SK-N-SH (cell line): ENCODE measurements around the gene DBH. TPM values are rescaled to one million over a fixed set of nuclear protein-coding genes. Genes with fewer than 3 reads are reported as not detected.

Experiments
- CTCF ChIA-PET: fragments of 300-600, 350-600 bp; formaldehyde crosslinking; extraction: SDS; loops from one replicate; lab custom pipeline; 2021; lab: Yijun Ruan, JAX
- POLR2A ChIA-PET: fragments of 350-600 bp; sonication (Branson Sonifier 250); formaldehyde crosslinking; extraction: SDS; loops from one replicate; lab custom pipeline; 2020; ENCODE audit warnings: antibody characterized with exemption, inconsistent platforms; lab: Yijun Ruan, JAX
- DNase-seq: peaks from one replicate; pipeline ENCODE4 v3.0.0; 2012
- H2AFZ ChIP-seq: fragments of 200-600 bp; sonication (generic); 2 replicates; pipeline ENCODE4 v1.8.1; 2016; ENCODE audit warnings: antibody characterized with exemption, mild to moderate bottlenecking, low read depth
- H3F3A ChIP-seq: fragments of 200-600 bp; sonication (generic); replicated peaks from 2 replicates; pipeline ENCODE3; 2016; ENCODE audit warnings: antibody characterized with exemption, mild to moderate bottlenecking; ENCODE audit not compliant: insufficient read depth
- H3K27ac ChIP-seq, 2 experiments: fragments of 200-500 bp in 1 of 2; fragments of 200-600 bp in 1 of 2; sonication (Bioruptor generic) in 1 of 2; sonication (generic), shearing (Covaris generic) in 1 of 2; 2 replicates each; pipeline versions ENCODE4 v1.5.1 to v1.6.1; 2014 to 2016; ENCODE audit warnings: low read depth in 2 of 2, inconsistent platforms in 1 of 2, low read length in 1 of 2, mild to moderate bottlenecking in 1 of 2, mixed read lengths in 1 of 2
- H3K27me3 ChIP-seq: fragments of 200-600 bp; sonication (generic), shearing (Covaris generic); 2 replicates; pipeline ENCODE4 v1.6.1; 2016; ENCODE audit warnings: mixed run types; ENCODE audit not compliant: insufficient read depth
- H3K36me3 ChIP-seq, 2 experiments: fragments of 200-500 bp in 1 of 2; fragments of 200-600 bp in 1 of 2; sonication (Bioruptor generic) in 1 of 2; sonication (generic) in 1 of 2; replicated peaks in 1 of 2; 2 replicates each; pipeline versions ENCODE3 to v1.5.1; 2014 to 2016; ENCODE audit warnings: low read length in 1 of 2, mild to moderate bottlenecking in 1 of 2; ENCODE audit not compliant: insufficient read depth in 2 of 2, control insufficient read depth in 1 of 2
- H3K4me1 ChIP-seq, 2 experiments: fragments of 200-500 bp in 1 of 2; fragments of 200-600 bp in 1 of 2; sonication (Bioruptor generic) in 1 of 2; sonication (generic), shearing (Covaris generic) in 1 of 2; 2 replicates each; pipeline versions ENCODE4 v1.5.1 to v1.6.1; 2014 to 2016; ENCODE audit warnings: low read depth in 1 of 2, low read length in 1 of 2, mixed run types in 1 of 2; ENCODE audit not compliant: insufficient read depth in 2 of 2, control insufficient read depth in 1 of 2
- H3K4me2 ChIP-seq: fragments of 200-600 bp; sonication (generic), shearing (Covaris generic); 2 replicates; pipeline ENCODE4 v1.6.1; 2017; ENCODE audit warnings: mixed run types
- H3K4me3 ChIP-seq, 2 experiments: fragments of 200-500 bp in 1 of 2; fragments of 200-600 bp in 1 of 2; sonication (Bioruptor generic) in 1 of 2; sonication (generic), shearing (Covaris generic) in 1 of 2; 2 replicates each; pipeline versions ENCODE4 v1.5.1 to v1.8.1; 2014 to 2016; ENCODE audit warnings: low read depth in 2 of 2, inconsistent platforms in 1 of 2, low read length in 1 of 2, mild to moderate bottlenecking in 1 of 2, mixed read lengths in 1 of 2, moderate library complexity in 1 of 2
- H3K79me2 ChIP-seq: fragments of 200-600 bp; sonication (generic); 2 replicates; pipeline ENCODE4 v1.8.1; 2017; ENCODE audit warnings: mild to moderate bottlenecking; ENCODE audit not compliant: insufficient read depth
- H3K9ac ChIP-seq: fragments of 200-600 bp; sonication (generic); 2 replicates; pipeline ENCODE4 v1.6.1; 2017; ENCODE audit warnings: mixed run types
- H3K9me2 ChIP-seq: fragments of 200-600 bp; sonication (generic); 2 replicates; pipeline ENCODE4 v1.6.1; 2017; ENCODE audit warnings: mixed run types
- H3K9me3 ChIP-seq: fragments of 200-600 bp; sonication (generic); 2 replicates; pipeline ENCODE4 v1.6.1; 2017; ENCODE audit warnings: mixed run types, mild to moderate bottlenecking, moderate library complexity
- H4K20me1 ChIP-seq: fragments of 200-600 bp; sonication (generic); 2 replicates; pipeline ENCODE4 v1.6.1; 2017; ENCODE audit warnings: mild to moderate bottlenecking, mixed run types; ENCODE audit not compliant: insufficient read depth
- EZH2phosphoT487 ChIP-seq: fragments of 200-600 bp; sonication (generic); IDR thresholded peaks from 2 replicates; pipeline ENCODE4 v1.6.1; 2017; ENCODE audit warnings: low read depth, mixed run types, mild to moderate bottlenecking, antibody characterized with exemption, moderate library complexity, borderline replicate concordance
- GABPA ChIP-seq: IDR thresholded peaks from 2 replicates; pipeline ENCODE4 v1.4.0; 2012; ENCODE audit warnings: low read depth, mild to moderate bottlenecking
- GATA2 ChIP-seq: sonication (generic); formaldehyde crosslinking; IDR thresholded peaks from 2 replicates; pipeline ENCODE4 v1.5.0; 2020; ENCODE audit warnings: mild to moderate bottlenecking, missing genetic modification reagents
- JUND ChIP-seq: IDR thresholded peaks from 2 replicates; pipeline ENCODE4 v1.4.0; 2012
- NFIC ChIP-seq: IDR thresholded peaks from 2 replicates; pipeline ENCODE4 v1.4.0; 2012; ENCODE audit warnings: borderline replicate concordance
- NRF1 ChIP-seq: IDR thresholded peaks from 2 replicates; pipeline ENCODE4 v1.6.1; 2012; ENCODE audit warnings: low read depth, mild to moderate bottlenecking, low read length
- RAD21 ChIP-seq: IDR thresholded peaks from 2 replicates; pipeline ENCODE4 v1.6.1; 2012; ENCODE audit warnings: mild to moderate bottlenecking, low read length
- RXRA ChIP-seq: IDR thresholded peaks from 2 replicates; pipeline ENCODE4 v1.4.0; 2012; ENCODE audit warnings: low read depth, mild to moderate bottlenecking, borderline replicate concordance
- SIN3A ChIP-seq: IDR thresholded peaks from 2 replicates; pipeline ENCODE4 v1.6.1; 2012; ENCODE audit warnings: low read depth, mild to moderate bottlenecking, low read length, moderate library complexity, borderline replicate concordance
- SMC3 ChIP-seq: IDR thresholded peaks from 2 replicates; pipeline ENCODE4 v1.6.1; 2012; ENCODE audit warnings: low read depth, low read length, improper control_type of control experiment
- TAF1 ChIP-seq: IDR thresholded peaks from 2 replicates; pipeline ENCODE4 v1.6.1; 2012; ENCODE audit warnings: low read depth, mild to moderate bottlenecking, low read length, moderate library complexity, borderline replicate concordance
- YY1 ChIP-seq: IDR thresholded peaks from 2 replicates; pipeline ENCODE4 v1.4.0; 2012; ENCODE audit warnings: low read depth, mild to moderate bottlenecking
- WGBS: methylation state at CpG from one replicate; pipeline ENCODE4 v1.1.6; 2017; ENCODE audit warnings: low lambda C conversion rate; 5-methylcytosine and 5-hydroxymethylcytosine counted together
- polyA plus RNA-seq, 3 experiments: library from polyadenylated mRNA; depleted of rRNA; stranded (reverse); fragments of >200 nt; gene quantifications; 2 replicates each; pipeline ENCODE4 v1.2.3, GENCODE V29; 2012
- TF ChIP-seq, protein P1 (sequence below): IDR thresholded peaks from 2 replicates; pipeline ENCODE4; 2012
- TF ChIP-seq, protein P2 (sequence below): IDR thresholded peaks from 2 replicates; pipeline ENCODE4 v1.4.0; 2012; ENCODE audit warnings: low read depth, borderline replicate concordance
- TF ChIP-seq, protein P3 (sequence below): IDR thresholded peaks from 2 replicates; pipeline ENCODE4 v1.6.1; 2012; ENCODE audit warnings: mild to moderate bottlenecking, low read depth, low read length, moderate library complexity
- TF ChIP-seq, protein P4 (sequence below): fragments of 150-350 bp; IDR thresholded peaks from 2 replicates; pipeline ENCODE4 v1.6.1; 2016; ENCODE audit warnings: mild to moderate bottlenecking, low read depth, low read length

The DBH gene
- polyA plus RNA-seq, 1 of the 3 experiments (the other 2 are of a cell fraction): 0.92 TPM

DNA sequence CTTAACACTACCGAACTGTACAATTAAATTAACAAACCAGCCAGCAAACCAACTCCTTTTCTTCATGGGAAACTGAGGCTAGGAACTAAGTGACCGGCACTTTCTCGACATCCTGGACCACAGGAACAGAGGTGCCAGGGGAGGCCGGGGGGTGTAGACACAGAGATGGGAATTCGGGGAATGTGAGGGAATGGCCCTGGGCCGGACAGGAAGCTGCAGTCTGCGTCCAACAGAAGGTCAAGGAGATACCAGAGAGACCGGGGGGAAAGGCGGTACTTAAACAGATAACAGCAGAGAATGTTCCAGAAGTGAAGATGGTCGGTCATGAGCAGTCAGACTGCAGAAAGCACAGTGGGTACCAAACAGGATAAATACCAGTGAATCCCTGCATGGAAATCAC, 40.3 kb downstream of the DBH start:
- DNase-seq: no peak
- H3K9ac ChIP-seq: no peak overlapping the region
- H3K36me3 ChIP-seq: no peaks in the 10 kb centered on the region
- TF ChIP-seq, protein P1, sequence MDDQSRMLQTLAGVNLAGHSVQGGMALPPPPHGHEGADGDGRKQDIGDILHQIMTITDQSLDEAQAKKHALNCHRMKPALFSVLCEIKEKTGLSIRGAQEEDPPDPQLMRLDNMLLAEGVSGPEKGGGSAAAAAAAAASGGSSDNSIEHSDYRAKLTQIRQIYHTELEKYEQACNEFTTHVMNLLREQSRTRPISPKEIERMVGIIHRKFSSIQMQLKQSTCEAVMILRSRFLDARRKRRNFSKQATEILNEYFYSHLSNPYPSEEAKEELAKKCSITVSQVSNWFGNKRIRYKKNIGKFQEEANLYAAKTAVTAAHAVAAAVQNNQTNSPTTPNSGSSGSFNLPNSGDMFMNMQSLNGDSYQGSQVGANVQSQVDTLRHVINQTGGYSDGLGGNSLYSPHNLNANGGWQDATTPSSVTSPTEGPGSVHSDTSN: no peak
- TF ChIP-seq NRF1: no peak
- TF ChIP-seq JUND: no peak
- TF ChIP-seq, protein P2, sequence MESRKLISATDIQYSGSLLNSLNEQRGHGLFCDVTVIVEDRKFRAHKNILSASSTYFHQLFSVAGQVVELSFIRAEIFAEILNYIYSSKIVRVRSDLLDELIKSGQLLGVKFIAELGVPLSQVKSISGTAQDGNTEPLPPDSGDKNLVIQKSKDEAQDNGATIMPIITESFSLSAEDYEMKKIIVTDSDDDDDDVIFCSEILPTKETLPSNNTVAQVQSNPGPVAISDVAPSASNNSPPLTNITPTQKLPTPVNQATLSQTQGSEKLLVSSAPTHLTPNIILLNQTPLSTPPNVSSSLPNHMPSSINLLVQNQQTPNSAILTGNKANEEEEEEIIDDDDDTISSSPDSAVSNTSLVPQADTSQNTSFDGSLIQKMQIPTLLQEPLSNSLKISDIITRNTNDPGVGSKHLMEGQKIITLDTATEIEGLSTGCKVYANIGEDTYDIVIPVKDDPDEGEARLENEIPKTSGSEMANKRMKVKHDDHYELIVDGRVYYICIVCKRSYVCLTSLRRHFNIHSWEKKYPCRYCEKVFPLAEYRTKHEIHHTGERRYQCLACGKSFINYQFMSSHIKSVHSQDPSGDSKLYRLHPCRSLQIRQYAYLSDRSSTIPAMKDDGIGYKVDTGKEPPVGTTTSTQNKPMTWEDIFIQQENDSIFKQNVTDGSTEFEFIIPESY: no peak
- no peak for TF ChIP-seq EZH2phosphoT487
- no peak for TF ChIP-seq SMC3
- TF ChIP-seq, all 33 proteins: peak for 0
- POLR2A ChIA-PET: no interaction called here
- Histone ChIP-seq H4K20me1 (no peaks in the 10 kb centered on the region), H3K4me3 (no peak overlapping the region), H3K9me2 (no peaks in the 10 kb centered on the region), H3K79me2 (no peaks in the 10 kb centered on the region), H2AFZ (no peak overlapping the region), H3F3A (no peaks in the 10 kb centered on the region), H3K27ac (no peak overlapping the region), H3K9me3 (no peaks in the 10 kb centered on the region), H3K27me3 (no peaks in the 10 kb centered on the region), H3K4me2 (no peak overlapping the region), H3K4me1 (peaks cover 0 to 32% of the 10 kb centered on the region in 2 experiments; a peak in 1 of 4 replicates)
- CTCF ChIA-PET: interaction anchor here (0.8 to 1.3 kb wide), 3 partner anchors 39 to 66 kb away, joined by 3 to 4 read pairs (median 3); no protein-coding TSS in a partner anchor
- WGBS: 78% methylated on average over 10 of the region's 10 CpGs

DNA sequence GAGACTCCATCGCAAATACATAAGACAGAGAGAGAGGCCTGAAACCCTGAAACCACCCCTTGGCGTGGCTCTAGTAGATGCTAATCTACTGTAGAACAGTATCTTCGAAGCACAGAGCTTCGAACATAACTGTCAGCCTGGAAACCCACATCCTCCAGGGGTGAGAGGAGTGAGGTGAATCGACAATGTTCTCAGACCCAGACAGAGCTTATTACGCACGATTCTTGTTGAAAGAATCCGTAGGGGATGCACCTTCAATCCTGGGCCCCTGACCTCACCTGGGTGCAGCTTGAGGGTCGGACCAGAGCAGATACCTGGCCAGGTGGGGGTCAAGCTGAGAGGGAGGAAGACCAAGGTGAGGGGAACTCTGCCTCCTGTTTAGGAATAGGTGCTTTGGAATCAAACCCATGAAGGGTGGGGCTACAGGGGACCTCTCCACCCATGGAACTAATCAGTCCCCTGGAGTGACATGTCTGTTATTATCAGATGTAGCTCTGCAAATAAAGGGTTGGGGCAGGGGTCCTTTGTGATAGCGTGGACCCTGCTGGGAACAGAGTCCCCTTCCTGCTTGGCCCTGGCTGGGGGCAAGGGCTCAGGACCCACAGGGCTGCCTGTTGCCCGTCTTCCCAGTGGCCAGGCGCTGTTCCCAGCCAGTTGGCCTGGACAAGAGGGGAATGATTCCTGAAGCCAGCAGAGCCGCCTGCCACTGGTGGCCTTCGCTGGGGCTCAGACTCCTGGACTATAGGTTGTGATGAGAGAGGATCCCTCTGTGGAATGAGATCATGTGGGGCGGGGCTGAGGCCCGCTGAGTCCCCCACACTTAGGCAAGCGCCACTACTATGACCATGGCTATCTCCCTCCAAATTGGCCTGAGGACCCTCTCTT, 41.2 kb downstream of the DBH start:
- Histone ChIP-seq H3K4me3 (no peak overlapping the region), H3K79me2 (no peaks in the 10 kb centered on the region), H3K9me2 (no peaks in the 10 kb centered on the region), H3K27ac (no peak overlapping the region), H3F3A (no peaks in the 10 kb centered on the region), H3K4me1 (peaks cover 0 to 38% of the 10 kb centered on the region in 2 experiments; a peak in 1 of 4 replicates), H3K4me2 (no peak overlapping the region), H3K27me3 (no peaks in the 10 kb centered on the region), H3K36me3 (no peaks in the 10 kb centered on the region), H3K9me3 (no peaks in the 10 kb centered on the region), H4K20me1 (no peaks in the 10 kb centered on the region), H2AFZ (no peak overlapping the region), H3K9ac (no peak overlapping the region)
- WGBS: 81% methylated on average over 13 of the region's 17 CpGs
- POLR2A ChIA-PET: no interaction called here
- CTCF ChIA-PET: interaction anchor here (0.9 to 1.3 kb wide), 2 partner anchors 50 to 65 kb away, joined by 3 read pairs; no protein-coding TSS in a partner anchor
- DNase-seq: no peak
- TF ChIP-seq, protein P3, sequence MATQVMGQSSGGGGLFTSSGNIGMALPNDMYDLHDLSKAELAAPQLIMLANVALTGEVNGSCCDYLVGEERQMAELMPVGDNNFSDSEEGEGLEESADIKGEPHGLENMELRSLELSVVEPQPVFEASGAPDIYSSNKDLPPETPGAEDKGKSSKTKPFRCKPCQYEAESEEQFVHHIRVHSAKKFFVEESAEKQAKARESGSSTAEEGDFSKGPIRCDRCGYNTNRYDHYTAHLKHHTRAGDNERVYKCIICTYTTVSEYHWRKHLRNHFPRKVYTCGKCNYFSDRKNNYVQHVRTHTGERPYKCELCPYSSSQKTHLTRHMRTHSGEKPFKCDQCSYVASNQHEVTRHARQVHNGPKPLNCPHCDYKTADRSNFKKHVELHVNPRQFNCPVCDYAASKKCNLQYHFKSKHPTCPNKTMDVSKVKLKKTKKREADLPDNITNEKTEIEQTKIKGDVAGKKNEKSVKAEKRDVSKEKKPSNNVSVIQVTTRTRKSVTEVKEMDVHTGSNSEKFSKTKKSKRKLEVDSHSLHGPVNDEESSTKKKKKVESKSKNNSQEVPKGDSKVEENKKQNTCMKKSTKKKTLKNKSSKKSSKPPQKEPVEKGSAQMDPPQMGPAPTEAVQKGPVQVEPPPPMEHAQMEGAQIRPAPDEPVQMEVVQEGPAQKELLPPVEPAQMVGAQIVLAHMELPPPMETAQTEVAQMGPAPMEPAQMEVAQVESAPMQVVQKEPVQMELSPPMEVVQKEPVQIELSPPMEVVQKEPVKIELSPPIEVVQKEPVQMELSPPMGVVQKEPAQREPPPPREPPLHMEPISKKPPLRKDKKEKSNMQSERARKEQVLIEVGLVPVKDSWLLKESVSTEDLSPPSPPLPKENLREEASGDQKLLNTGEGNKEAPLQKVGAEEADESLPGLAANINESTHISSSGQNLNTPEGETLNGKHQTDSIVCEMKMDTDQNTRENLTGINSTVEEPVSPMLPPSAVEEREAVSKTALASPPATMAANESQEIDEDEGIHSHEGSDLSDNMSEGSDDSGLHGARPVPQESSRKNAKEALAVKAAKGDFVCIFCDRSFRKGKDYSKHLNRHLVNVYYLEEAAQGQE: no peak
- TF ChIP-seq, protein P4, sequence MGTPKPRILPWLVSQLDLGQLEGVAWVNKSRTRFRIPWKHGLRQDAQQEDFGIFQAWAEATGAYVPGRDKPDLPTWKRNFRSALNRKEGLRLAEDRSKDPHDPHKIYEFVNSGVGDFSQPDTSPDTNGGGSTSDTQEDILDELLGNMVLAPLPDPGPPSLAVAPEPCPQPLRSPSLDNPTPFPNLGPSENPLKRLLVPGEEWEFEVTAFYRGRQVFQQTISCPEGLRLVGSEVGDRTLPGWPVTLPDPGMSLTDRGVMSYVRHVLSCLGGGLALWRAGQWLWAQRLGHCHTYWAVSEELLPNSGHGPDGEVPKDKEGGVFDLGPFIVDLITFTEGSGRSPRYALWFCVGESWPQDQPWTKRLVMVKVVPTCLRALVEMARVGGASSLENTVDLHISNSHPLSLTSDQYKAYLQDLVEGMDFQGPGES: no peak
- TF ChIP-seq RAD21 (no peak), NFIC (no peak), RXRA (no peak), SIN3A (no peak), GATA2 (CRISPR knock-in tag) (no peak), TAF1 (no peak), SMC3 (no peak), YY1 (no peak), GABPA (no peak), EZH2phosphoT487 (no peak)
- TF ChIP-seq, protein P1: no peak
